GM12878 (cell line): ENCODE results near the gene USP54. TPM values are rescaled to one million over a fixed set of nuclear protein-coding genes. Genes with fewer than 3 reads are reported as not detected.
"Not testable (repeated sequence)": the region's sequence is repeated elsewhere in the genome, so short reads cannot be mapped to it uniquely, and the experiment has no call there.

Source experiments
- ATAC-seq: fragments of 200-7000 bp; cut with Tn5 transposase; 3 replicates; pipeline ENCODE4 v1.9.1; 2020; ENCODE audit warnings: mild to moderate bottlenecking, moderate library complexity
- BruUV-seq: library from RNA; stranded (reverse); fragments of 400-500 nt; replicated peaks from 2 replicates; lab custom pipeline; 2021; lab: Mats Ljungman, UMichigan
- CTCF ChIA-PET: fragments of 300-600 bp; sonication (Branson Sonifier 250); formaldehyde crosslinking; extraction: SDS; loops from one replicate; lab custom pipeline; 2021; ENCODE audit warnings: inconsistent platforms; lab: Yijun Ruan, JAX
- POLR2A ChIA-PET: fragments of 350-600 bp; formaldehyde crosslinking; extraction: SDS; loops from one replicate; lab custom pipeline; 2021; ENCODE audit warnings: inconsistent platforms; lab: Charles Lee
- RAD21 ChIA-PET: fragments of 300-600 bp; sonication (Branson Sonifier 250); formaldehyde crosslinking; loops from one replicate; lab custom pipeline; 2023; ENCODE audit warnings: antibody characterized with exemption; ENCODE audit not compliant: unreplicated experiment; lab: Charles Lee
- SMC1A ChIA-PET: fragments of 300-600 bp; sonication (Branson Sonifier 250); formaldehyde crosslinking; loops from one replicate; lab custom pipeline; 2023; ENCODE audit not compliant: unreplicated experiment, uncharacterized antibody; lab: Charles Lee
- DNase-seq: peaks from one replicate; pipeline ENCODE4 v3.0.0-alpha.2; 2011; ENCODE audit warnings: low read depth, low spot score
- FAIRE-seq: peaks from 3 replicates; lab custom pipeline; 2011; peaks lifted over from hg19 to GRCh38; lab: Jason Lieb, UNC
- H2AFZ ChIP-seq: 2 replicates; pipeline ENCODE4 v1.6.0; 2011; ENCODE audit warnings: low read depth, low read length, control low read depth; ENCODE audit not compliant: control insufficient read depth
- H3K27ac ChIP-seq: 2 replicates; pipeline ENCODE4 v1.5.1; 2011; ENCODE audit warnings: control low read depth; ENCODE audit not compliant: control insufficient read depth, insufficient read depth
- H3K27me3 ChIP-seq, 2 experiments: replicated peaks in 1 of 2; 2 replicates each; pipeline versions ENCODE4 v1.6.0 to v1.6.1; 2011; ENCODE audit warnings: low read length in 1 of 2; ENCODE audit not compliant: control insufficient read depth in 2 of 2, insufficient read depth in 2 of 2
- H3K36me3 ChIP-seq, 2 experiments: 2 replicates each; pipeline ENCODE4 v1.5.1; 2011; ENCODE audit warnings: low read length in 1 of 2; ENCODE audit not compliant: control insufficient read depth in 2 of 2, insufficient read depth in 2 of 2
- H3K4me1 ChIP-seq: 2 replicates; pipeline ENCODE4 v1.6.1; 2011; ENCODE audit warnings: mild to moderate bottlenecking, low read length, moderate library complexity, mixed read lengths; ENCODE audit not compliant: control insufficient read depth, insufficient read depth
- H3K4me2 ChIP-seq: 2 replicates; pipeline ENCODE4 v1.6.0; 2011; ENCODE audit warnings: control low read depth; ENCODE audit not compliant: control insufficient read depth, insufficient read depth
- H3K4me3 ChIP-seq: fragments of 200-600 bp; sonication (generic); 2 replicates; pipeline ENCODE4 v1.5.1; 2016
- H3K79me2 ChIP-seq: 2 replicates; pipeline ENCODE4 v1.6.0; 2011; ENCODE audit warnings: low read length; ENCODE audit not compliant: control insufficient read depth, insufficient read depth
- H3K9ac ChIP-seq: 2 replicates; pipeline ENCODE4 v1.8.0; 2011; ENCODE audit warnings: low read length, control low read depth, mixed read lengths; ENCODE audit not compliant: control insufficient read depth, insufficient read depth
- H3K9me3 ChIP-seq: replicated peaks from 3 replicates; pipeline ENCODE4 v1.5.1; 2011; ENCODE audit warnings: mild to moderate bottlenecking, low read length; ENCODE audit not compliant: control insufficient read depth, insufficient read depth
- H4K20me1 ChIP-seq: 2 replicates; pipeline ENCODE4 v1.6.0; 2011; ENCODE audit not compliant: control insufficient read depth, insufficient read depth
- SPI1 ChIP-seq: IDR thresholded peaks from 2 replicates; pipeline ENCODE4 v1.6.1; 2011; ENCODE audit warnings: low read depth, mild to moderate bottlenecking, low read length, moderate library complexity, borderline replicate concordance; ENCODE audit not compliant: insufficient read depth
- TCF12 ChIP-seq: IDR thresholded peaks from 2 replicates; pipeline ENCODE4 v1.6.1; 2011; ENCODE audit warnings: low read depth, mild to moderate bottlenecking, low read length
- ZNF592 ChIP-seq: fragments of 450-650 bp; IDR thresholded peaks from 2 replicates; pipeline ENCODE4 v1.6.1; 2017; ENCODE audit warnings: mild to moderate bottlenecking, moderate library complexity
- WGBS: methylation state at CpG from one replicate; pipeline ENCODE4 v1.1.6; 2016; ENCODE audit warnings: low lambda C conversion rate; ENCODE audit not compliant: insufficient replicate concordance, insufficient coverage; ENCODE audit errors: missing lambda C conversion rate; 5-methylcytosine and 5-hydroxymethylcytosine counted together
- in situ Hi-C: fragments of 300-500 bp; cut with MboI; formaldehyde crosslinking; loops from 9 replicates; pipeline ENCODE4 v1.14.3; 2018; ENCODE audit warnings: mixed read lengths
- intact Hi-C: fragments of 100-400 bp; cut with micrococcal nuclease; formaldehyde crosslinking; loops from one replicate; pipeline ENCODE4 v1.14.2; 2022; ENCODE audit not compliant: unreplicated experiment
- polyA plus RNA-seq, 11 experiments: library from polyadenylated mRNA; depleted of rRNA in 4 of 11; unstranded in 6 of 11; stranded (reverse) in 5 of 11; fragments of >200 nt; fragmentation: Nextera tagmentation in 4 of 11; fragmentation: Illumina TruSeq in 1 of 11; extraction: Ambion mirVana in 4 of 11; extraction: Trizol in 1 of 11; gene quantifications; 1 replicate in 1 of 11; 2 replicates in 10 of 11; pipeline versions ENCODE4 v1.2.1 to v1.2.3, GENCODE V29; 2011 to 2016; ENCODE audit warnings: inconsistent platforms in 2 of 11, missing spikeins in 2 of 11, low read depth in 1 of 11
- total RNA-seq, 4 experiments: library from RNA; depleted of rRNA in 3 of 4; stranded (reverse); fragments of >200 nt in 3 of 4; fragmentation: Illumina TruSeq in 1 of 4; extraction: Trizol in 1 of 4; gene quantifications; 2 replicates each; pipeline versions ENCODE4 v1.2.1 to v1.2.3, GENCODE V29; 2013 to 2021

Gene USP54
- total and polyA plus RNA-seq, 10 of the 15 experiments (the other 5 are each of a cell fraction or from before 2014, with no cell fraction given) = 0.93 to 10.5 (median 5.5) TPM

DNA sequence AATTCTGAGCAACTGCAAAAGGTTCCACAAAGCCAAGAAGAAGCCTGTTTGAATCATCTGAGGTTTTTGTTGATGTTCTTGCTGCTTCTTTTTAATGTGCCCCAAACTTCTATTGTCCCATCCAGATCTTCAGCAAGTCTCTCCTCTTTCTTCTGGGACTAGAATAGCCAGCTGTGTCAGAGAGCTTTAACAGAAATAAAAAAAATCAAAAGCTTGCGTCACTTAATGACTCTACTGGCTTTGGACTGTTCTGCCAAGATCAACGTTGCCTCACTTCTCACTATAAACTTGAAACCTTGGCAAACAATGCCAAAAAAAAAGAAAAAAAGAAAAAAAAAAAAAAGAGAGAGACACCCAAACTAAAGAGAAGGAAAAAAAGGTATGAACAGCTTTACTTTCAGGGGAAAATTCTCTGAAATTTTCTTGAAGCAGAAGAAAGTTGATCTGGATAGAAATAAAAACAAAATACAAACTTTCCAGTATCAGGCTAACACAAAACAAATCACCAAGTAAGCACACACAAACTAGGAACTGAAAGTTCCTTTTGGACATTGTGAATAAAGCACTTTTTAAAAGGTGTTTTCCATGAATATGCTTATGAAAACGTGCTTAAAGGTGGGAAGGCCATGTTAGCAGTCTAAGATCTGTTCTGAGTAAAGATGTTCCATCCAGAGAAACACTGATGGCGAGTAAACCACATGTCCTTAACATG is 14.8 kb downstream of the USP54 start (continued):
- TF ChIP-seq TCF12 (no peak), ZNF592 (no peak), SPI1 (peak; percentile 80)

DNA sequence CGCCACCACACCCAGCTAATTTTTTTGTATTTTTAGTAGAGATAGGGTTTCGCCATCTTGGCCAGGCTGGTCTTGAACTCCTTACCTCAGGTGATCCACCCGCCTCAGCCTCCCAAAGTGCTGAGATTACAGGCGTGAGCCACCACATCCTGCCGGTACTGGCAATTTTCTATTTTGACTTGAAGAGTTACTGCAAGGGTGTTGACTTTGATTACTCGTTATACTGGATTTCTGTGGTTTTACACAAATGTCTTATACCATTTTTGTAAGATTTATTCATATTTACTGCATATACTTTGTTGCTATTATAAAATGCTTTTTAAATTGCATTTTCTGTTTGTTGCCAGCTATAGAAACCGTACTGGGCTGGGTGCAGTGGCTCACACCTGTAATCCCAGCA is 24.1 kb downstream of the USP54 start:
- POLR2A ChIA-PET, H3K4me1 ChIP-seq, DNase-seq, H3K27ac ChIP-seq, FAIRE-seq, H3K79me2 ChIP-seq, H3K36me3 ChIP-seq, ATAC-seq, H3K4me2 ChIP-seq, H4K20me1 ChIP-seq, H3K4me3 ChIP-seq, H3K9me3 ChIP-seq, CTCF ChIA-PET, RAD21 ChIA-PET, H3K27me3 ChIP-seq, H3K9ac ChIP-seq, BruUV-seq, in situ Hi-C loops, H2AFZ ChIP-seq, intact Hi-C loops: not testable (repeated sequence)
- 82% methylated on average over 7 of the region's 7 CpGs for WGBS
- SMC1A ChIA-PET = interaction anchor here (2.0 kb wide), 1 partner anchor 25 kb away, joined by 5 read pairs; the partner anchor contains the start of gene USP54
